ENCODE results near the gene ZAP70. TPM values are rescaled to one million over a fixed set of nuclear protein-coding genes. Genes with fewer than 3 reads are reported as not detected.

The ZAP70 gene
- total RNA-seq, 2 experiments from 2014 or later = 286 to 338 TPM

GRCh38 chr2:97714950-97715652, 1.7 kb downstream of the ZAP70 start:
- no peak for DNase-seq

GRCh38 chr2:97715951-97716694, 2.7 kb downstream of the ZAP70 start:
- ATAC-seq = no peak
- H3K4me3 Mint-ChIP-seq = peak overlapping the region; percentile 83
- CTCF ChIA-PET = interaction anchor here (2.1 to 24.7 kb wide), 4 partner anchors 11 to 30 kb away, joined by 12 to 621 read pairs (median 112); no protein-coding TSS in a partner anchor
- H3K27ac Mint-ChIP-seq = peak overlapping the region; percentile 100
- H3K9me3 Mint-ChIP-seq (ENCODE audit: low read depth) = no peaks in the 10 kb centered on the region
- no peaks in the 10 kb centered on the region for H3K27me3 Mint-ChIP-seq
- DNase-seq = peak; percentile 39
- H3K36me3 Mint-ChIP-seq = peaks cover 57% of the 10 kb centered on the region
- peaks cover 82% of the 10 kb centered on the region for H3K4me1 Mint-ChIP-seq

More at GRCh38 chr2:97714950-97715652, 1.7 kb downstream of the ZAP70 start:
- H3K9me3 Mint-ChIP-seq (ENCODE audit: low read depth) = no peaks in the 10 kb centered on the region
- ATAC-seq = no peak
- peaks cover 50% of the 10 kb centered on the region for H3K36me3 Mint-ChIP-seq
- CTCF ChIA-PET = interaction anchor here (2.0 to 24.7 kb wide), 6 partner anchors 9 to 125 kb away, joined by 8 to 621 read pairs (median 26); partner anchors contain the start of gene ANKRD36B
- peaks cover 80% of the 10 kb centered on the region for H3K4me1 Mint-ChIP-seq
- H3K27ac Mint-ChIP-seq = peak overlapping the region; percentile 100
- H3K4me3 Mint-ChIP-seq = peak overlapping the region; percentile 83
- no peaks in the 10 kb centered on the region for H3K27me3 Mint-ChIP-seq

- CTCF ChIA-PET = interaction anchor here (3.1 to 24.7 kb wide), 3 partner anchors 11 to 29 kb away, joined by 13 to 621 read pairs (median 211); no protein-coding TSS in a partner anchor
- peak; percentile 55 for DNase-seq
- H3K27ac Mint-ChIP-seq = peak overlapping the region; percentile 100
- no peaks in the 10 kb centered on the region for H3K9me3 Mint-ChIP-seq (ENCODE audit: low read depth)
- peaks cover 60% of the 10 kb centered on the region for H3K36me3 Mint-ChIP-seq
- peak overlapping the region; percentile 83 for H3K4me3 Mint-ChIP-seq
- H3K27me3 Mint-ChIP-seq = no peaks in the 10 kb centered on the region
- peaks cover 78% of the 10 kb centered on the region for H3K4me1 Mint-ChIP-seq
- no peak for ATAC-seq
Measured at GRCh38 chr2:97716695-97717612, 3.6 kb downstream of the ZAP70 start.

GRCh38 chr2:97717613-97717995, 4.2 kb downstream of the ZAP70 start:
- Mint-ChIP-seq H3K27me3 (no peaks in the 10 kb centered on the region), H3K27ac (peak overlapping the region; percentile 100), H3K9me3 (ENCODE audit: low read depth) (no peaks in the 10 kb centered on the region), H3K4me3 (peak overlapping the region; percentile 83), H3K36me3 (peaks cover 65% of the 10 kb centered on the region), H3K4me1 (peaks cover 76% of the 10 kb centered on the region)
- ATAC-seq = no peak
- DNase-seq = no peak
- CTCF ChIA-PET = interaction anchor here (1.1 to 24.7 kb wide), 7 partner anchors 9 to 127 kb away, joined by 3 to 621 read pairs (median 5); no protein-coding TSS in a partner anchor

- H3K9me3 Mint-ChIP-seq (ENCODE audit: low read depth) = no peaks in the 10 kb centered on the region
- DNase-seq (peak; percentile 94), ATAC-seq (peak; percentile 76)
- H3K4me1 Mint-ChIP-seq = peaks cover 75% of the 10 kb centered on the region
- CTCF ChIA-PET = interaction anchor here (1.1 to 24.7 kb wide), 9 partner anchors 9 to 128 kb away, joined by 3 to 621 read pairs (median 6); no protein-coding TSS in a partner anchor
- H3K36me3 Mint-ChIP-seq = peaks cover 71% of the 10 kb centered on the region
- H3K27me3 Mint-ChIP-seq = no peaks in the 10 kb centered on the region
- peak overlapping the region; percentile 83 for H3K4me3 Mint-ChIP-seq
- peak overlapping the region; percentile 100 for H3K27ac Mint-ChIP-seq
Measured at GRCh38 chr2:97718051-97718882, 4.9 kb downstream of the ZAP70 start.

GRCh38 chr2:97718942-97719341, 5.6 kb downstream of the ZAP70 start:
- CTCF ChIA-PET = interaction anchor here (1.2 to 24.7 kb wide), 7 partner anchors 9 to 128 kb away, joined by 3 to 621 read pairs (median 13); no protein-coding TSS in a partner anchor
- DNase-seq (no peak), ATAC-seq (peak; percentile 12)
- Mint-ChIP-seq H3K36me3 (peaks cover 71% of the 10 kb centered on the region), H3K27ac (peak overlapping the region; percentile 100), H3K4me3 (peak overlapping the region; percentile 83), H3K4me1 (peaks cover 72% of the 10 kb centered on the region), H3K9me3 (ENCODE audit: low read depth) (no peaks in the 10 kb centered on the region), H3K27me3 (no peaks in the 10 kb centered on the region)

- no peaks in the 10 kb centered on the region for H3K9me3 Mint-ChIP-seq (ENCODE audit: low read depth)
- H3K4me3 Mint-ChIP-seq = peak overlapping the region; percentile 83
- peaks cover 71% of the 10 kb centered on the region for H3K36me3 Mint-ChIP-seq
- CTCF ChIA-PET = interaction anchor here (1.2 to 24.7 kb wide), 4 partner anchors 10 to 26 kb away, joined by 6 to 621 read pairs (median 114); no protein-coding TSS in a partner anchor
- peaks cover 75% of the 10 kb centered on the region for H3K4me1 Mint-ChIP-seq
- DNase-seq = no peak
- peak overlapping the region; percentile 100 for H3K27ac Mint-ChIP-seq
- no peak for ATAC-seq
- no peaks in the 10 kb centered on the region for H3K27me3 Mint-ChIP-seq
Measured at GRCh38 chr2:97719362-97720155, 6.2 kb downstream of the ZAP70 start.

GRCh38 chr2:97720746-97721145, 7.4 kb downstream of the ZAP70 start:
- CTCF ChIA-PET = no interaction called here

GRCh38 chr2:97722227-97722626, 8.9 kb downstream of the ZAP70 start:
- ATAC-seq (no peak), DNase-seq (no peak)
- Mint-ChIP-seq H3K4me1 (peaks cover 75% of the 10 kb centered on the region), H3K36me3 (peaks cover 75% of the 10 kb centered on the region), H3K9me3 (ENCODE audit: low read depth) (peaks cover 5% of the 10 kb centered on the region), H3K4me3 (no peak overlapping the region), H3K27me3 (no peaks in the 10 kb centered on the region), H3K27ac (peak overlapping the region; percentile 29)
- CTCF ChIA-PET = interaction anchor here (1.3 to 1.5 kb wide), 2 partner anchors 15 to 26 kb away, joined by 3 to 4 read pairs; no protein-coding TSS in a partner anchor

More at GRCh38 chr2:97720746-97721145, 7.4 kb downstream of the ZAP70 start:
- ATAC-seq = no peak
- Mint-ChIP-seq H3K9me3 (ENCODE audit: low read depth) (no peaks in the 10 kb centered on the region), H3K27me3 (no peaks in the 10 kb centered on the region), H3K4me1 (peaks cover 75% of the 10 kb centered on the region), H3K4me3 (no peak overlapping the region), H3K27ac (peak overlapping the region; percentile 72), H3K36me3 (peaks cover 70% of the 10 kb centered on the region)
- no peak for DNase-seq

- ATAC-seq (no peak), DNase-seq (no peak)
- peaks cover 5% of the 10 kb centered on the region for H3K9me3 Mint-ChIP-seq (ENCODE audit: low read depth)
- H3K4me1 Mint-ChIP-seq = peaks cover 77% of the 10 kb centered on the region
- H3K36me3 Mint-ChIP-seq = peaks cover 84% of the 10 kb centered on the region
- CTCF ChIA-PET = interaction anchor here (1.5 kb wide), 1 partner anchor 25 kb away, joined by 4 read pairs; no protein-coding TSS in a partner anchor
- H3K4me3 Mint-ChIP-seq = no peak overlapping the region
- H3K27me3 Mint-ChIP-seq = no peaks in the 10 kb centered on the region
- no peak overlapping the region for H3K27ac Mint-ChIP-seq
Measured at GRCh38 chr2:97723156-97724072, 10.0 kb downstream of the ZAP70 start.

All from activated CD8-positive, alpha-beta memory T cell treated with anti-CD3 and anti-CD28 coated beads, Interleukin-2, amount 10 ng/mL, durations not matched to agents 7 days and 5 days (primary cell).